Gastroesophageal sphincter (tissue), 3 donors: ENCODE data around the gene SULT1A1.

Source experiments
- CTCF ChIP-seq, 4 experiments: fragments of 200-600 bp in 2 of 4; fragments of 450-650 bp in 2 of 4; sonication (generic) in 1 of 4; IDR thresholded peaks; one replicate each; pipeline ENCODE4 v1.5.1; 2017 to 2019; ENCODE audit warnings: antibody characterized with exemption in 4 of 4, mild to moderate bottlenecking in 2 of 4, moderate library complexity in 2 of 4
- EP300 ChIP-seq: sonication (generic); formaldehyde crosslinking; IDR thresholded peaks from one replicate; pipeline ENCODE4 v1.6.1; 2017; ENCODE audit warnings: antibody characterized with exemption, mild to moderate bottlenecking
- POLR2A ChIP-seq, 2 donors: fragments of 450-650 bp; IDR thresholded peaks; one replicate each; pipeline ENCODE4 v1.6.1; 2017; ENCODE audit warnings: antibody characterized with exemption in 2 of 2, mild to moderate bottlenecking in 2 of 2, moderate library complexity in 1 of 2
- POLR2AphosphoS5 ChIP-seq: sonication (generic); formaldehyde crosslinking; IDR thresholded peaks from one replicate; pipeline ENCODE4 v1.6.1; 2017; ENCODE audit warnings: antibody characterized with exemption

GRCh38 chr16:28574925-28575324 lies 34.9 kb downstream of the SULT1A1 start:
- no peak for TF ChIP-seq POLR2A (IDR thresholded peaks at IDR 0.05)
- no peak for TF ChIP-seq CTCF (IDR thresholded peaks at IDR 0.05)
- no peak for TF ChIP-seq POLR2AphosphoS5
- no peak for TF ChIP-seq EP300
